Ovary (tissue), 9 donors: Measurements from ENCODE around the gene C3orf18. TPM values are rescaled to one million over a fixed set of nuclear protein-coding genes. Genes with fewer than 3 reads are reported as not detected.

ENCODE experiments used
- DNase-seq, 5 donors: peaks; one replicate each; pipeline ENCODE4 v3.0.0-alpha.2; 2019 to 2020
- H3K27ac ChIP-seq, 2 donors: fragments of 200-600 bp; one replicate each; pipeline versions ENCODE4 v1.5.1 to v1.8.0; 2019 to 2022
- H3K27me3 ChIP-seq: fragments of 200-600 bp; one replicate; pipeline ENCODE4 v1.8.0; 2022
- H3K36me3 ChIP-seq: fragments of 200-600 bp; sonication (generic); one replicate; pipeline ENCODE4 v1.5.1; 2019
- H3K4me1 ChIP-seq: one replicate; pipeline ENCODE4 v1.8.1; 2013; ENCODE audit warnings: mild to moderate bottlenecking, moderate library complexity; ENCODE audit not compliant: insufficient read depth
- H3K4me3 ChIP-seq: fragments of 200-600 bp; sonication (generic); one replicate; pipeline ENCODE4 v1.5.1; 2017
- H3K9me3 ChIP-seq, 2 donors: fragments of 200-600 bp in 1 of 2; sonication (generic) in 1 of 2; one replicate each; pipeline versions ENCODE4 v1.5.1 to v1.8.1; 2013 to 2019; ENCODE audit warnings: mild to moderate bottlenecking in 1 of 2, moderate library complexity in 1 of 2
- EP300 ChIP-seq: sonication (generic); formaldehyde crosslinking; IDR thresholded peaks from one replicate; pipeline ENCODE4 v1.6.1; 2017; ENCODE audit warnings: antibody characterized with exemption
- POLR2A ChIP-seq: fragments of 450-650 bp; IDR thresholded peaks from one replicate; pipeline ENCODE4 v1.6.1; 2017; ENCODE audit warnings: antibody characterized with exemption, mild to moderate bottlenecking, moderate library complexity
- WGBS, 3 donors: extraction: QIAGEN DNeasy Blood & Tissue Kit in 1 of 3; methylation state at CpG; one replicate each; pipeline versions ENCODE4 v1.1.5 to v1.1.7; 2013 to 2017; 5-methylcytosine and 5-hydroxymethylcytosine counted together
- intact Hi-C, 4 donors: fragments of 100-400 bp; cut with DNase I; formaldehyde crosslinking; loops; one replicate each; pipeline versions ENCODE4 v1.11.0 to v1.15.1; 2022 to 2023
- polyA plus RNA-seq, 2 donors: library from polyadenylated mRNA; stranded (reverse); fragments of 200-250 nt in 1 of 2; fragments of 350-450 nt in 1 of 2; fragmentation: Illumina TruSeq in 1 of 2; extraction: RNeasy Lipid Tissue Mini Kit (QIAGEN cat#74804) in 1 of 2; gene quantifications; one replicate each; pipeline ENCODE4 v1.2.3, GENCODE V29; 2013 to 2014
- total RNA-seq, 7 donors: library from RNA; depleted of rRNA in 2 of 7; stranded (reverse); fragments of >200 nt in 2 of 7; fragmentation: NEBNext Ultra II Directional in 3 of 7; extraction: Animal tissue kit (Norgen Biotek cat#: 25700) in 3 of 7; gene quantifications; one replicate each; pipeline versions ENCODE4 v1.1.0 to v1.2.4, GENCODE V29; 2016 to 2023
- TF ChIP-seq, protein P1 (sequence below), 3 donors: fragments of 450-650 bp in 2 of 3; fragments of 200-600 bp in 1 of 3; IDR thresholded peaks; one replicate each; pipeline versions ENCODE4 v1.5.1 to v1.8.0; 2016 to 2022; ENCODE audit warnings: antibody characterized with exemption in 3 of 3, mild to moderate bottlenecking in 1 of 3
- donor health status: DM: no; HTN: no; CAD: no; lungs with moderate emphysema.
- donor health status: DM: no; HTN: no; CAD: no.
- donor health status: Bipolar disorder and iron deficiency.
- donor health status: DM: yes; HTN: yes; CAD: no.
- donor health status: DM: no; HTN: no; CAD: no.
- donor health status: DM: yes; HTN: yes; CAD: no.

C3orf18 gene
- total and polyA plus RNA-seq, 9 donors = 10.7 to 24.1 (median 17.5) TPM

- DNase-seq = no peak
- intact Hi-C loops = no loop called here
- TF ChIP-seq POLR2A (no peak), EP300 (no peak)
- TF ChIP-seq, protein P1, sequence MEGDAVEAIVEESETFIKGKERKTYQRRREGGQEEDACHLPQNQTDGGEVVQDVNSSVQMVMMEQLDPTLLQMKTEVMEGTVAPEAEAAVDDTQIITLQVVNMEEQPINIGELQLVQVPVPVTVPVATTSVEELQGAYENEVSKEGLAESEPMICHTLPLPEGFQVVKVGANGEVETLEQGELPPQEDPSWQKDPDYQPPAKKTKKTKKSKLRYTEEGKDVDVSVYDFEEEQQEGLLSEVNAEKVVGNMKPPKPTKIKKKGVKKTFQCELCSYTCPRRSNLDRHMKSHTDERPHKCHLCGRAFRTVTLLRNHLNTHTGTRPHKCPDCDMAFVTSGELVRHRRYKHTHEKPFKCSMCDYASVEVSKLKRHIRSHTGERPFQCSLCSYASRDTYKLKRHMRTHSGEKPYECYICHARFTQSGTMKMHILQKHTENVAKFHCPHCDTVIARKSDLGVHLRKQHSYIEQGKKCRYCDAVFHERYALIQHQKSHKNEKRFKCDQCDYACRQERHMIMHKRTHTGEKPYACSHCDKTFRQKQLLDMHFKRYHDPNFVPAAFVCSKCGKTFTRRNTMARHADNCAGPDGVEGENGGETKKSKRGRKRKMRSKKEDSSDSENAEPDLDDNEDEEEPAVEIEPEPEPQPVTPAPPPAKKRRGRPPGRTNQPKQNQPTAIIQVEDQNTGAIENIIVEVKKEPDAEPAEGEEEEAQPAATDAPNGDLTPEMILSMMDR (IDR thresholded peaks at IDR 0.05) = no peak
- no peaks in the 10 kb centered on the region for H3K9me3 ChIP-seq
- 41 to 43% (median 42%) methylated on average over 5 of the region's 5 CpGs for WGBS, 3 donors
- H3K4me1 ChIP-seq = peaks cover 10% of the 10 kb centered on the region
- H3K27me3 ChIP-seq = no peaks in the 10 kb centered on the region
- no peaks in the 10 kb centered on the region for H3K36me3 ChIP-seq
- no peak overlapping the region for H3K4me3 ChIP-seq
- H3K27ac ChIP-seq = no peak overlapping the region
These were observed 25.0 kb upstream of the C3orf18 start for GRCh38 chr3:50592568-50592967.

- no peak overlapping the region for H3K4me3 ChIP-seq
- intact Hi-C loops = no loop called here
- H3K4me1 ChIP-seq = peaks cover 10% of the 10 kb centered on the region
- TF ChIP-seq, protein P1 (IDR thresholded peaks at IDR 0.05) = no peak
- TF ChIP-seq EP300 = no peak
- WGBS, 3 donors = 62 to 65% (median 65%) methylated on average over 9 of the region's 9 CpGs
- H3K27me3 ChIP-seq = no peaks in the 10 kb centered on the region
- H3K9me3 ChIP-seq = no peaks in the 10 kb centered on the region
- no peak for DNase-seq
- H3K36me3 ChIP-seq = no peaks in the 10 kb centered on the region
- no peak overlapping the region for H3K27ac ChIP-seq
These were observed 23.7 kb upstream of the C3orf18 start for GRCh38 chr3:50591196-50591741.

DNA sequence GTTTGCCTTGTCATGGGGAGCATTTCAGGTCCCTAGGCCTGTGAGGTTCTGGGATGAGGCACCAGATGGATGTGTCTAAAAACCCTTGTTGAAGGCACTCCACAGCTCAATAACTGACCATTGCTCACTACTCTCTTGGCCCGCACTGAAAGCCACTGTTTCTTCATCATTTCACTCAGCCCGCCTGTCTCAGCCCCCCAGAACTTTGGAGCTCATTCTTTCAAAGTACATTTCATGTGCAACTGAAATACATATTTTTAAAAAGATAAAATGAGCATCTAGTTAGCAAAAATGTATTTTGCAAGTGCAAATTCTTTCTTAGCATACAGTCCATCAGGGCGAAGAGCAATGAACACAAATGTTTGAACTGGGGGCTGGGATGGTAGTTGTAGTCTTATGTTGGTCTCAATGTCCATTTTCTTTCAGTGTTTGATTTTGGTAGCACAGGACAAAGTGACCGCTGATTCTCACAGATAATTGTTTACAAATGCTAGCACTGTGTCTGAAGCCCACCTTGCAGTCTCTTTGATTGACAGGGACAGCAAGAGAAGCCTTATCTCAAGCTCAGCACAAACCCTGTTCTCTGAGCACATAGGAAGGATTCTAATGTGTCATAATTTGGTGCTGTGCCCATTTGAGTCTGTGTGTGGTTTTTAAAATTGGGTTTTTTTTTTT lies 21.3 kb upstream of the C3orf18 start:
- intact Hi-C loops = no loop called here
- H3K27me3 ChIP-seq = no peaks in the 10 kb centered on the region
- WGBS, 3 donors = 80 to 83% (median 82%) methylated on average over 4 of the region's 4 CpGs
- peaks cover 10% of the 10 kb centered on the region for H3K4me1 ChIP-seq
- H3K36me3 ChIP-seq = no peaks in the 10 kb centered on the region
- no peaks in the 10 kb centered on the region for H3K9me3 ChIP-seq
- DNase-seq = no peak
- H3K4me3 ChIP-seq = no peak overlapping the region
- TF ChIP-seq POLR2A = no peak
- no peak overlapping the region for H3K27ac ChIP-seq

DNA sequence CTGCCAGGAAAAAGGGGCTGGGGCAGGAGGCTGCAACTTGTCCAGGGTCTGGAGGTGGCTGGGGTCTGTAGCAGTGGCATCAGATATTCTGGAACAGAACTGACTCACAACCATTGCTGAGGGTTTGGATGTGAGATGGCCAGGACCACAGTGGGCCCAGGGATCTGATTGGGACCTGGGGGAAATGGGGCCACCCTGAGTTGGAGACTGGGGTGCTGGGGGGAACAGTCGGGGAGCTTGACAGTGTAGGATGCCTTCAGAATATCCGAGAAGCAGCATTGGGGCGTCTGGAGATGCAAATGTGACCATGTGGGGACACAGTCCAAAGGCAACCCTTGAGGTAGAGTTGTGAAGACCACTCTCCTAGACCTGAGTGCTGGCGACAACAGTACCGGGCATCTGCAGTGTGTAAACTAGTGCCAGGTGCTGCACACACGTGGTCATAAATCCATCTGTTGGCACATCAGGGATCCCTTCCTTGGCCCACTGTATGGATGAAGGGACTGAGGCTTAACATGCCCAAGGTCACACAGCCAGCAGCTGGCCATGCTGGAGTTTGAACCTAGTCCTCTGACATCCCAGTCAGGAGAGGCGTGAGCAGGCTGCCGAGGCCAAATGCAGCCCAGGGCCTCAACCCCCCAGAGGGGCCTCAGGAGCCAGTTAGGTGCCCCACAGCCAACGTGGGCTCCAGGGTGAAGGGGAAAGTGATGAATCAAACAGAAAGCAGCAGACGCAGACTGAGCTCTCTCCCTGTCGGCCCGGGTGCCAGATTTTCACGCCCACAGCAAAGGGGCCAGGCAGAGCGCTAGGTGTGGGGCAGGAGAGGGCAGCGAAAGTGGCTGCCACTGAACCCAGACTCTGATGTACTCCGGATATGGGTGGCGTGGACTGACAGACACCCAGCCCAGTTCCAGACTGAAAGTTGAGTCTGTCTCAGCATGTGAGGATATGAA lies 20.5 kb upstream of the C3orf18 start:
- Histone ChIP-seq H3K9me3 (no peaks in the 10 kb centered on the region), H3K4me3 (no peak overlapping the region), H3K27me3 (no peaks in the 10 kb centered on the region), H3K4me1 (peaks cover 10% of the 10 kb centered on the region), H3K27ac (peak overlapping the region in 1 of 2 donors; percentile 39), H3K36me3 (no peaks in the 10 kb centered on the region)
- intact Hi-C loops = no loop called here
- TF ChIP-seq POLR2A (no peak), EP300 (no peak)
- TF ChIP-seq, protein P1 (IDR thresholded peaks at IDR 0.05) = no peak
- WGBS, 3 donors = 42 to 49% (median 43%) methylated on average over 17 of the region's 17 CpGs
- no peak for DNase-seq
